SU-DHL-6 (cell line): ENCODE results near the gene PICALM.

Experiments
- EZH2phosphoT487 ChIP-seq: fragments of 200-600 bp; sonication (generic), shearing (Covaris generic); conservative IDR thresholded peaks from 2 replicates; pipeline ENCODE4 v1.6.1; 2018; ENCODE audit warnings: mild to moderate bottlenecking, antibody characterized with exemption, low read length, moderate library complexity, mixed read lengths
- TF ChIP-seq, protein P1 (sequence below): fragments of 200-600 bp; sonication (generic); IDR thresholded peaks from one replicate; pipeline ENCODE4 v1.5.1; 2017; ENCODE audit warnings: antibody characterized with exemption, mild to moderate bottlenecking, low read length, moderate library complexity; ENCODE audit not compliant: insufficient read depth, poor library complexity, severe bottlenecking

DNA sequence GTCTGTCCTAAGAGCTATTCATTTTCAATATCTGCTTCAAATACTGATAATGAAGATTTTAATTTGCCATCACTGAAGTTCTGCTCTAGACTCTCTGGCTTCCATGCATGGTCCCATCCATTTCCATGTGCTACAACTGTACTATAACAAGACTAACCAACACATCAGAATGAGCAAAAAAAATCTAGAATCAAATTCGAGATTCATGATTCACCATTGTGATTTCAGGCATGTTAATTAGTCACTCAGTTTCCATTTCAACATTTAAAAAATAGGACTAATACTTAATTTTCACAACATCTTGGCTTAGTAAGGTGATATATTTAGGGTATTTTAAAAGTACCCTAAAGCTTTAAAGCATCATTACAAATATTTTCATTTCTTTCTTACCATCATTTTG, 22.8 kb downstream of the PICALM start:
- TF ChIP-seq, protein P1, sequence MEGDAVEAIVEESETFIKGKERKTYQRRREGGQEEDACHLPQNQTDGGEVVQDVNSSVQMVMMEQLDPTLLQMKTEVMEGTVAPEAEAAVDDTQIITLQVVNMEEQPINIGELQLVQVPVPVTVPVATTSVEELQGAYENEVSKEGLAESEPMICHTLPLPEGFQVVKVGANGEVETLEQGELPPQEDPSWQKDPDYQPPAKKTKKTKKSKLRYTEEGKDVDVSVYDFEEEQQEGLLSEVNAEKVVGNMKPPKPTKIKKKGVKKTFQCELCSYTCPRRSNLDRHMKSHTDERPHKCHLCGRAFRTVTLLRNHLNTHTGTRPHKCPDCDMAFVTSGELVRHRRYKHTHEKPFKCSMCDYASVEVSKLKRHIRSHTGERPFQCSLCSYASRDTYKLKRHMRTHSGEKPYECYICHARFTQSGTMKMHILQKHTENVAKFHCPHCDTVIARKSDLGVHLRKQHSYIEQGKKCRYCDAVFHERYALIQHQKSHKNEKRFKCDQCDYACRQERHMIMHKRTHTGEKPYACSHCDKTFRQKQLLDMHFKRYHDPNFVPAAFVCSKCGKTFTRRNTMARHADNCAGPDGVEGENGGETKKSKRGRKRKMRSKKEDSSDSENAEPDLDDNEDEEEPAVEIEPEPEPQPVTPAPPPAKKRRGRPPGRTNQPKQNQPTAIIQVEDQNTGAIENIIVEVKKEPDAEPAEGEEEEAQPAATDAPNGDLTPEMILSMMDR, result no peak
- TF ChIP-seq EZH2phosphoT487, result no peak
